Measurements from ENCODE around the gene B4GALNT4.
"Not testable (repeated sequence)": the region's sequence is repeated elsewhere in the genome, so short reads cannot be mapped to it uniquely, and the experiment has no call there.

The B4GALNT4 gene

DNA sequence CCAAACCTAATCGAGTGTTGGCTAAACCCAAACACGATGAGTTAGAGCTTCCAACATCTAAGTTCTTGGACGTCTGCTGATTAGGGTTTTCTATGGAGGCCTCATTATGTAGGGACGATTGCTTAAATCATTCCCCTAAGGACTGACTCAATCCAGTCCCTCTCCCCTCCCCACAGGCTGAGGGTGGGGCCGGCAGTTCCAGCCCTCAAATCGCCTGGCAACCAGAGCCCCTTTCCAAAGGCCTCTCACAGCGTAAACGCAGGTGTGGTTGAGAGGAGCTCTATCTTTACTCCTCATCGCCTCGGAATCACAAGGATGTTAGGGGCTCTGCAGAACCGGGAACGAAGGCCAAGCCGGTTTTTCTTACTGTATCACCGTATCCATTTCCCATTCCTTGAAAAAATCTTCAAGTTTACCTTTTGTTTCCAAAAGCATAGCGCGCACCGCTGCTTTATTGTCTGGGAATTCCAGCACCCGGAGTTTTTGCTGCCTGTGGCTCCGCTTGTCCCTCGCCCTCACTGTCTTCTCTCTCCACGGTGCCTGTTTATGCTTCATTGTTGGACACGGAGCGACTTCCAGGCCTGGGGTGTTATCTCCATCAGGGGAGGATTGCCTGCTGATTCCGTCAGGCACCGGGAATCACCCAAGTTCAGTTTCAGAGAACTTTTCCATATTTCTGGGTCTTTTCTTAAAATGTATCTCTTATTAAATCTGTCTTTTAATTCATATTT, 34.9 kb upstream of the B4GALNT4 start:
- DNase-seq (ENCODE audit: low read depth, low spot score) = no peak

- no peak for DNase-seq (ENCODE audit: low read depth, low spot score)
These were observed 33.3 kb upstream of the B4GALNT4 start for GRCh38 chr11:335779-336658.

DNA sequence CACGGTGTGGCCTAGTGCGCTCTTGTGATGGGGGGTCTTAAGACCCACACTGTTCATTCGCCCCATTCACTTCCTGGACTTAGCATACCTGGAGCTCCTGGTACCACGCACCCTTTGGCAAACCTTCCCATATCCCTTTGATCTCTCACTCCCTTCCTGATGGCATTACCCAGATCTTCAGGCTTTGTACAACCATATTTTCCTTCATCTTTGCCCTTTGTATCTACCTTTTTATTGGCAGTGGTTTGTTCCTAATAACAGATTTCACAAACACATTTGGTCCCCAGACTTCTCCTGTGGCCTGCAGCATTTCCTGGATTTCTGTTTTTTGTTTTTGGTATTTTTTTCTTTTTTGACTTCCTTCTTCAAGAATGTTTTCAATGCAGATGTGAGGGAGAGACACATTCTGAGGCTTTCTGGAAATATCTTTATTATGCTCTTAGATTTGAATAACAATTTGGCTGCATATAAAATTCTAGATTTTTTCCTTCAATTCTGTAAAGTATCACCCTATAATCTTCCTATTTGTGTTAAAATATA, 32.6 kb upstream of the B4GALNT4 start:
- no peak for DNase-seq (ENCODE audit: low read depth, low spot score)

DNA sequence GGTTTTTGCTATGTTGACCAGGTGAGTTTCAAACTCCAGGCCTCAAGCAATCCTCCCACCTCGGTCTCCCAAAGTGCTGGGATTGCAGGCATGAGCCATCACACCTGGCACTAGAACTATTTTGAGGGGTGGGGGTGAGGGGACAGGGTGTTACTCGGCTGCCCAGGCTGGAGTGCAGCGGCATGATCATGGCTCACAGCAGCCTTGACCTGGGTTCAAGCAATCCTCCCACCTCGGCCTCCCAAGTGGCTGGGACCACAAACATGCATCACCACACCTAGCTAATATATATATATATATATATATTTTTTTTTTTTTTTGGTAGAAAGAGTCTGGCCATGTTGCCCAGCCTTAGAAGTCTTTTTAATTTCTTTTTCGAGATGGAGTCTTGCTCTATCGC, 31.6 kb upstream of the B4GALNT4 start:
- DNase-seq (ENCODE audit: low read depth, low spot score) = no peak

- no peak for DNase-seq (ENCODE audit: low read depth, low spot score)
These were observed 29.3 kb upstream of the B4GALNT4 start for GRCh38 chr11:339963-340362.

- DNase-seq (ENCODE audit: low read depth, low spot score) = no peak
These were observed 28.5 kb upstream of the B4GALNT4 start for GRCh38 chr11:340539-341512.

DNA sequence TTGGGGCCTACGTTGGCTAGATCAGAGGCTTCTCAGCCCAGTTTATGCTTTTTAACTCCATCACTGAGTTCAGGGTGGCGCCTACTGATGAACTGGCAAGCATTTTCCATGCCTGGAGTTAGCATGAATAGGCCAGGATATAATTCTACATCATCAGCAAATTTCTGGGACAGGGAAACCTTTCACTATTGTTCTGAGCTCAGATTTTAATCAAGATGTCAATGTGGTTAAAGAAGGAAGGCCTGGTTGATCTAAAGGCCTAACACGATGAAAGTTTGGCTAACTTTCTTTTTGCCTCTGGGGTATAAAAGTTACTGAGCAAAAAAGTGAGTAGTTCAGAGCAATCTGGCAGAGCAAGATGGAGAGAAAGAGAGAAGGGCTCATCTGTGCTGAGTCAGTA, 27.0 kb upstream of the B4GALNT4 start:
- DNase-seq (ENCODE audit: low read depth, low spot score) = no peak

DNA sequence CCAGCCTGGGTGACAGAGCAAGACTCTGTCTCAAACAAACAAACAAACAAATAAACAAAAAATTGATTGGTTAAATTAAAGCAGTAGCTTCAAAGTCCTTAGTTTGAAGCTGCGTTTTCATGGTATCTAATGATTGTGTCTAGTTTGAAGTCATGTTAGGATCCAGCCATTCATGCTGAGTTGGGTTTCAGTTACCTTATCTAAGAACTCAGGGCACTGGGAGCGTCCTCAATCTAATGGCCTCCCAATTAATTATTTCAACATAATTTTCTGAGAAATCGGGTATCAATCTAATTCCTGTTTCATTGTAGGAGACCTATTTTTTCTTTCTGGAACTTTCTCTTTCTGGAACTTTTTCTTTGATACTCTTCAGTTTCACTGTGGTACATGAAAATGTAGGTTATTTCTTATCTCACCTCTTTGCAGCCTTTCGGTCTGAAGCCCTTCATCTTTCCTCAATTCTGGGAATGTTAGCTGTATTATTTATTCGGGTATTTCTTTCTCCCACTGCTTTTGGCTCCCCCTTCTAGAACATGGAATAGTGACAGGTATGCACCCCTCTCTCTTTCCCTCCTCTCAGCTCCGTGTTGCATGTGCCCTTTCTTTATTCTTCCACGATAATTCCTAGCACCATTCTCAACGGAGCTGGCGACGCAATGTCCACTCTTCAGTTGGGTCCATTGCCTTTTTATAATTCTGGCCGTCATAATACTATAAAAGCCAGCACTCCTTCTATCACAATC, 24.3 kb upstream of the B4GALNT4 start:
- DNase-seq (ENCODE audit: low read depth, low spot score) = no peak

- DNase-seq (ENCODE audit: low read depth, low spot score) = no peak
These were observed 22.8 kb upstream of the B4GALNT4 start for GRCh38 chr11:346529-346928.

DNA sequence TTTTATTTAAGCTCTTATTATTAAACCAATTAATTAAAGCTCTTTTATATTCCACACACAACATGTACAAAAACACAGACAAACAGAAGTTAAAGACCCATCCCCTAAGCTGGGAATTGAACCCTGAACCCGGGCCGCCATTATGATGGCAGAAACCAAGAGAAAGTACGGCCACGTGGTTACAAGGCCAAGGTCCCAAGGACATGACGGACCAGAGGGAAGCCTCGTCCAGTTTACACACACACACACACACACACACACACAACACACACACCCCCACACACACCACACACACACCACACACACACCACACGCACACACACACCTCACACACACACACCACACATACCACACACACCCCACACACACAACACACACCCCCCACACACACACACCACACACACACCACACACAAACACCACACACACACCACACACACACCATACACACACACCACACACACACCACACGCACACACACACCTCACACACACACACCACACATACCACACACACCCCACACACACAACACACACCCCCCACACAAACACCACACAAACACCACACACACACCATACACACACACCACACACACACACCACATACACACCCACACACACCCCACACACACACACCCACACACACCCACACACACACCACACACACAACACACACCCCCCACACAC, 19.9 kb upstream of the B4GALNT4 start:
- DNase-seq (ENCODE audit: low read depth, low spot score) = not testable (repeated sequence)

GRCh38 chr11:350033-350722, 19.1 kb upstream of the B4GALNT4 start:
- DNase-seq (ENCODE audit: low read depth, low spot score) = not testable (repeated sequence)

- no peak for DNase-seq (ENCODE audit: low read depth, low spot score)
These were observed 18.5 kb upstream of the B4GALNT4 start for GRCh38 chr11:350723-351255.

GRCh38 chr11:351411-351810, 17.9 kb upstream of the B4GALNT4 start:
- no peak for DNase-seq (ENCODE audit: low read depth, low spot score)

GRCh38 chr11:352456-353031, 16.8 kb upstream of the B4GALNT4 start:
- DNase-seq (ENCODE audit: low read depth, low spot score) = no peak

- no peak for DNase-seq (ENCODE audit: low read depth, low spot score)
These were observed 16.0 kb upstream of the B4GALNT4 start for GRCh38 chr11:353179-353873.

DNA sequence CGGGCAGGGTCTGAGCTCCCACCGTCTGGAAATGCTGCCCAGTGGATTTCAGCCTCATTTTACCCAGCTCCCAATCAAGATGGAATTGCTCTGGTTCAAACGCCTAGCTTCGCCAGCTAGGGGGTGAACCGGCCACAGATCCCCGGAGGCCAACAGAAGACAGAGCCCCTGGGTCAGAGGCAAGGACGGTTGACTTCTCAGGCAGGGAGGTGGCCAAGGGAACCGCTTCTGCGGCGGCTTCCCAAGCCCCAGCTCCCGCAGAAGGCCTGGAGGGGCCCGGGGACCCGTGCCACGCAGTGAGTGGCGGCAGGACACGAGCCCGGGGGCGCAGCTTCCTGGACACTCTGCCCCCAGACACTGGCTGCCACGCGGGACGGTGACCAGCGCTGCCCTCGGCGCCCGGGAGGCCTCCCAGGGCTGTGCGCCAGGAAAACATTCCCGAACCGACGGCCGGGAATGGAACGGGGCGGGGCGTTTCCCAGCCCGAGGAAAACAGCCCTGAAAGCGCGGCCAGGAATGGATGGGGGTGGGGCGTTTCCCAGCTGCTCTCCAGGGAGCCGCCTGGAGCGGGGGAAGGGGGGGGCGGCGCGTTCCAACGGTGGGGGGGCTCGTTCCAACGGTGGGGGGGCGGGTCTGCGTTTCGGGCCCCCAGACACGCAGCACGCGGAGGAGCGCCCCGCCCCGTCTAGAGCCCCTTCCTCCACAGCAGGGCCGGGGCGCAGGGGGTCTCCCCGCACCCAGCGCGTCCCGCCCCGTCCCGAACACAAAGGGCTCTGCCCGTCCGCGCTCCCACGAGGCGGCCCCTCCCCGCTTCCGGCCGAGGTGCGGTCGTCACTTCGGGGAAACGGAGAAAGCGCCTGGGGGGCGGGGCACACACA, 13.5 kb upstream of the B4GALNT4 start:
- no peak for DNase-seq (ENCODE audit: low read depth, low spot score)

DNA sequence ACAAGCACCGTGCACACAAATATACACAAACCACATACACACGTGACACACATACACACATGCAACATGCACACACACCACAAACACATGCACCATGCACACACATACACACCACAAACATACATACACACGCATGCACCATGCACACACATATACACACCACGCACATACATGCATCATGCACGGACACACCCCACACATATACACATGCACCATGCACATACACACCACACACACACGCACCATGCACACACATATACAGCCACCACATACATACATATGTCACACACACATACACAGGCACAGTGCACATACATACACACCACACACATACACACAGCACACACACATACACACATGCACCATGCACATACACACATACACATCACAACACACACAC, 12.7 kb upstream of the B4GALNT4 start:
- DNase-seq (ENCODE audit: low read depth, low spot score) = no peak

Data from iPS DF 19.7 (cell line).